ENCODE measurements around the gene ZMIZ1. TPM values are rescaled to one million over a fixed set of nuclear protein-coding genes. Genes with fewer than 3 reads are reported as not detected.

The ZMIZ1 gene
- total RNA-seq, 1 experiment from 2014 or later = 28.4 TPM

DNA sequence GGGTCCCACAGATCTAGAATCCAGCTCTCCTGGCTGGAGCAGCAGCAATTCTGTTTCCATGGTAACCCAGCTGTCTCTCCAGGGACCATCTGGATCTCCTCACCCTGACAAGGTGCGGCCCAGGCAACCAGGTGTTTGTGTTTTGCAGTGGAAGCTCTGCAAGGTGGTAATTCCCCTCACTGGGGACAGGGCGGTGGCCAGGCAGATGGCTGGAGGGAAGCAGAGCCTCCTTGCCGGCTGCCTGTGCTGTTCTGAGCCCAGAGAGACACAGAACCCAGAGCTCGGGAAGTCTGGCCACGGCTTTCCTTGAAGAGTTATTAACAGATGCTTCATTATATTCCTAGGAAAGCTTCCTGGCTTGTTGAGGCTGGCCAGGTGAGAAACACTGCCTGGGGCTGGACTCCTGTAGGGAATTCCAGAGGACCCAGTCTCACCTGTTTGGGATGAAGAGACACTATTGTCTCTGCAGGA is 160.3 kb downstream of the ZMIZ1 start:
- RAD21 ChIA-PET (ENCODE audit: low non-redundant PET in 1 of 2, low total read pairs in 2 of 2, uncharacterized antibody in 2 of 2, unreplicated experiment in 2 of 2) = no interaction called here
- POLR2A ChIA-PET = no interaction called here
- TF ChIP-seq POLR2AphosphoS5 (IDR thresholded peaks at IDR 0.05; ENCODE audit: low read depth, low read length) (no peak), SP1 (IDR thresholded peaks at IDR 0.05; ENCODE audit: low read depth) (no peak), EZH2phosphoT487 (IDR thresholded peaks at IDR 0.05; ENCODE audit: borderline replicate concordance) (no peak), SRF (IDR thresholded peaks at IDR 0.05; ENCODE audit: low read depth) (no peak), SIN3A (IDR thresholded peaks at IDR 0.05; ENCODE audit: low read depth) (no peak), EGR1 (IDR thresholded peaks at IDR 0.05; ENCODE audit: low read depth) (no peak), JUND (IDR thresholded peaks at IDR 0.05) (no peak)
- TF ChIP-seq, protein P1, sequence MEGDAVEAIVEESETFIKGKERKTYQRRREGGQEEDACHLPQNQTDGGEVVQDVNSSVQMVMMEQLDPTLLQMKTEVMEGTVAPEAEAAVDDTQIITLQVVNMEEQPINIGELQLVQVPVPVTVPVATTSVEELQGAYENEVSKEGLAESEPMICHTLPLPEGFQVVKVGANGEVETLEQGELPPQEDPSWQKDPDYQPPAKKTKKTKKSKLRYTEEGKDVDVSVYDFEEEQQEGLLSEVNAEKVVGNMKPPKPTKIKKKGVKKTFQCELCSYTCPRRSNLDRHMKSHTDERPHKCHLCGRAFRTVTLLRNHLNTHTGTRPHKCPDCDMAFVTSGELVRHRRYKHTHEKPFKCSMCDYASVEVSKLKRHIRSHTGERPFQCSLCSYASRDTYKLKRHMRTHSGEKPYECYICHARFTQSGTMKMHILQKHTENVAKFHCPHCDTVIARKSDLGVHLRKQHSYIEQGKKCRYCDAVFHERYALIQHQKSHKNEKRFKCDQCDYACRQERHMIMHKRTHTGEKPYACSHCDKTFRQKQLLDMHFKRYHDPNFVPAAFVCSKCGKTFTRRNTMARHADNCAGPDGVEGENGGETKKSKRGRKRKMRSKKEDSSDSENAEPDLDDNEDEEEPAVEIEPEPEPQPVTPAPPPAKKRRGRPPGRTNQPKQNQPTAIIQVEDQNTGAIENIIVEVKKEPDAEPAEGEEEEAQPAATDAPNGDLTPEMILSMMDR (IDR thresholded peaks at IDR 0.05 in 2 of 3, conservative IDR thresholded peaks at IDR 0.05 in 1 of 3; ENCODE audit: borderline replicate concordance in 1 of 3, insufficient read depth in 1 of 3, low read depth in 2 of 3, low read length in 2 of 3) = no peak
- H3K79me2 ChIP-seq (ENCODE audit: insufficient read depth, low read length) = no peaks in the 10 kb centered on the region
- H3K4me3 ChIP-seq (replicated peaks in 1 of 2; ENCODE audit: low read depth in 1 of 2, low read length in 2 of 2) = no peak overlapping the region
- H3K27me3 ChIP-seq (ENCODE audit: insufficient read depth, low read length) = no peaks in the 10 kb centered on the region
- no peaks in the 10 kb centered on the region for H3K9me2 ChIP-seq (ENCODE audit: insufficient read depth)
- no peak for DNase-seq (ENCODE audit: low read depth, low spot score)
- H4K20me1 ChIP-seq (ENCODE audit: insufficient read depth) = no peaks in the 10 kb centered on the region
- no peak overlapping the region for H3K4me2 ChIP-seq (ENCODE audit: low read length)
- H3K9me3 ChIP-seq (ENCODE audit: control insufficient read depth in 1 of 2, insufficient read depth in 1 of 2, low read depth in 1 of 2, low read length in 2 of 2) = no peaks in the 10 kb centered on the region
- ATAC-seq = no peak
- H3K27ac ChIP-seq (ENCODE audit: low read depth, low read length) = no peak overlapping the region
- no peaks in the 10 kb centered on the region for H3K4me1 ChIP-seq (ENCODE audit: control insufficient read depth in 1 of 2, insufficient read depth in 2 of 2, low read length in 2 of 2)
- no peak overlapping the region for H2AFZ ChIP-seq (ENCODE audit: low read depth, low read length, poor library complexity, severe bottlenecking)
- no peaks in the 10 kb centered on the region for H3K36me3 ChIP-seq (ENCODE audit: control insufficient read depth in 1 of 2, insufficient read depth in 2 of 2, low read length in 2 of 2)
- no TSS peak for BruUV-seq (replicated peaks)
- no peak overlapping the region for H3K9ac ChIP-seq (ENCODE audit: low read length)
- intact Hi-C loops (cut with micrococcal nuclease) = no loop called here
- CTCF ChIA-PET = no interaction called here

DNA sequence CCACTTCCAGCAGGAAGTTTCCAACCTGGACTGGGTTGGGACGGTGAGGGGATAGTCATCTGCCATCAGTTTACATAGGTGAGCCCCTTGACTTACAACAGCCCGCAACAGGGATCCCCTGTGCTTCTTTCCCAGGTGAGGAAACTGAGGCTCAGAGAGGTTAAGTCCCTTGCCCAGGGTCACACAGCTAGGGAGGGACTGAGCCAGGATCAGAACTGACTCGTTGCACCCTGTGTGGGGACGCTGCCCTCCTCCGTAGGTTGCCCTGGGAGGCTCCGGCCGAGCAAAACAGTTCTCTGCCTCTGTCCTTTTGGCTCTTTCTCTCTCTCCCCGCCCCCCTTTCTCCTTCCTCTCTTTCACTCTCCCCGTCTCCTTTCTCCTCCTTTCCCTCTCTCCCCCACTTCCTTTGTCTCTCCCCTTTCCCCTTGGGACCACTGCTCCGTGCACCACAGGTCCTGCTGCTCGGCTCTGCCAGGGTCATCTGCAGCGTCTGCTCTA is 161.1 kb downstream of the ZMIZ1 start:
- no peaks in the 10 kb centered on the region for H3K27me3 ChIP-seq (ENCODE audit: insufficient read depth, low read length)
- no peak overlapping the region for H2AFZ ChIP-seq (ENCODE audit: low read depth, low read length, poor library complexity, severe bottlenecking)
- TF ChIP-seq TCF7L2 (IDR thresholded peaks at IDR 0.05; ENCODE audit: borderline replicate concordance, extremely low read depth, insufficient read depth, insufficient read length) (no peak), ELF1 (IDR thresholded peaks at IDR 0.05; ENCODE audit: borderline replicate concordance, low read depth) (no peak), SIN3A (IDR thresholded peaks at IDR 0.05; ENCODE audit: low read depth) (no peak)
- no peak overlapping the region for H3K9ac ChIP-seq (ENCODE audit: low read length)
- H3K9me3 ChIP-seq (ENCODE audit: control insufficient read depth in 1 of 2, insufficient read depth in 1 of 2, low read depth in 1 of 2, low read length in 2 of 2) = no peaks in the 10 kb centered on the region
- H3K4me1 ChIP-seq (ENCODE audit: control insufficient read depth in 1 of 2, insufficient read depth in 2 of 2, low read length in 2 of 2) = no peaks in the 10 kb centered on the region
- no peaks in the 10 kb centered on the region for H3K79me2 ChIP-seq (ENCODE audit: insufficient read depth, low read length)
- H4K20me1 ChIP-seq (ENCODE audit: insufficient read depth) = no peaks in the 10 kb centered on the region
- no TSS peak for BruUV-seq (replicated peaks)
- DNase-seq (ENCODE audit: low read depth, low spot score) (no peak), ATAC-seq (no peak)
- CTCF ChIA-PET = no interaction called here
- intact Hi-C loops (cut with micrococcal nuclease) = no loop called here
- H3K4me2 ChIP-seq (ENCODE audit: low read length) = no peak overlapping the region
- no peak overlapping the region for H3K27ac ChIP-seq (ENCODE audit: low read depth, low read length)
- RAD21 ChIA-PET (ENCODE audit: low non-redundant PET in 1 of 2, low total read pairs in 2 of 2, uncharacterized antibody in 2 of 2, unreplicated experiment in 2 of 2) = no interaction called here
- no peak overlapping the region for H3K4me3 ChIP-seq (replicated peaks in 1 of 2; ENCODE audit: low read depth in 1 of 2, low read length in 2 of 2)
- POLR2A ChIA-PET = no interaction called here
- no peaks in the 10 kb centered on the region for H3K9me2 ChIP-seq (ENCODE audit: insufficient read depth)
- H3K36me3 ChIP-seq (ENCODE audit: control insufficient read depth in 1 of 2, insufficient read depth in 2 of 2, low read length in 2 of 2) = no peaks in the 10 kb centered on the region
